ENCODE data around the gene CA5A. TPM values are rescaled to one million over a fixed set of nuclear protein-coding genes. Genes with fewer than 3 reads are reported as not detected.
"Not testable (repeated sequence)": the region's sequence is repeated elsewhere in the genome, so short reads cannot be mapped to it uniquely, and the experiment has no call there.

The CA5A gene
- total RNA-seq, 1 experiment from 2014 or later = not detected

- Histone ChIP-seq H3K36me3 (ENCODE audit: insufficient read depth, low read length) (no peaks in the 10 kb centered on the region), H3K9ac (ENCODE audit: low read length) (no peak overlapping the region), H3K79me2 (ENCODE audit: low read length) (no peaks in the 10 kb centered on the region), H3K27me3 (ENCODE audit: low read length) (no peaks in the 10 kb centered on the region), H3K4me2 (ENCODE audit: low read depth, low read length, poor library complexity, severe bottlenecking) (no peak overlapping the region), H3K9me2 (replicated peaks; ENCODE audit: insufficient read depth, low read length) (no peaks in the 10 kb centered on the region), H3K27ac (ENCODE audit: low read length) (no peak overlapping the region), H2AFZ (ENCODE audit: low read length) (no peak overlapping the region), H4K20me1 (ENCODE audit: insufficient read depth, low read depth, low read length) (no peaks in the 10 kb centered on the region), H3K4me1 (ENCODE audit: low read length) (no peaks in the 10 kb centered on the region), H3K4me3 (ENCODE audit: low read length) (no peak overlapping the region), H3K9me3 (ENCODE audit: low read length) (no peaks in the 10 kb centered on the region)
- DNase-seq = no peak
Measured at GRCh38 chr16:87938412-87938949, 2.2 kb upstream of the CA5A start.

- H3K9me3 ChIP-seq (ENCODE audit: low read length); H3K36me3 ChIP-seq (ENCODE audit: insufficient read depth, low read length); H3K4me2 ChIP-seq (ENCODE audit: low read depth, low read length, poor library complexity, severe bottlenecking); H3K27me3 ChIP-seq (ENCODE audit: low read length); H3K9me2 ChIP-seq (replicated peaks; ENCODE audit: insufficient read depth, low read length); H3K27ac ChIP-seq (ENCODE audit: low read length); H3K4me3 ChIP-seq (ENCODE audit: low read length); H2AFZ ChIP-seq (ENCODE audit: low read length); H3K79me2 ChIP-seq (ENCODE audit: low read length); H4K20me1 ChIP-seq (ENCODE audit: insufficient read depth, low read depth, low read length); DNase-seq; H3K4me1 ChIP-seq (ENCODE audit: low read length); H3K9ac ChIP-seq (ENCODE audit: low read length): not testable (repeated sequence)
Measured at GRCh38 chr16:87937231-87937542, 858 bp upstream of the CA5A start.

- H3K4me2 ChIP-seq (ENCODE audit: low read depth, low read length, poor library complexity, severe bottlenecking); H3K36me3 ChIP-seq (ENCODE audit: insufficient read depth, low read length); H3K9me3 ChIP-seq (ENCODE audit: low read length); H3K4me1 ChIP-seq (ENCODE audit: low read length); H3K9me2 ChIP-seq (replicated peaks; ENCODE audit: insufficient read depth, low read length); H3K9ac ChIP-seq (ENCODE audit: low read length); H3K27ac ChIP-seq (ENCODE audit: low read length); DNase-seq; H3K79me2 ChIP-seq (ENCODE audit: low read length); H3K27me3 ChIP-seq (ENCODE audit: low read length); H2AFZ ChIP-seq (ENCODE audit: low read length); H4K20me1 ChIP-seq (ENCODE audit: insufficient read depth, low read depth, low read length); H3K4me3 ChIP-seq (ENCODE audit: low read length): not testable (repeated sequence)
Measured at GRCh38 chr16:87936016-87936374, 334 bp downstream of the CA5A start.

GRCh38 chr16:87934752-87935425 is 1.4 kb downstream of the CA5A start:
- not testable (repeated sequence) for DNase-seq; H2AFZ ChIP-seq (ENCODE audit: low read length); H3K27ac ChIP-seq (ENCODE audit: low read length); H4K20me1 ChIP-seq (ENCODE audit: insufficient read depth, low read depth, low read length); H3K4me1 ChIP-seq (ENCODE audit: low read length); H3K36me3 ChIP-seq (ENCODE audit: insufficient read depth, low read length); H3K4me3 ChIP-seq (ENCODE audit: low read length); H3K79me2 ChIP-seq (ENCODE audit: low read length); H3K27me3 ChIP-seq (ENCODE audit: low read length); H3K4me2 ChIP-seq (ENCODE audit: low read depth, low read length, poor library complexity, severe bottlenecking); H3K9me2 ChIP-seq (replicated peaks; ENCODE audit: insufficient read depth, low read length); H3K9me3 ChIP-seq (ENCODE audit: low read length); H3K9ac ChIP-seq (ENCODE audit: low read length)

- Histone ChIP-seq H3K4me2 (ENCODE audit: low read depth, low read length, poor library complexity, severe bottlenecking) (no peak overlapping the region), H3K9me2 (replicated peaks; ENCODE audit: insufficient read depth, low read length) (no peaks in the 10 kb centered on the region), H3K36me3 (ENCODE audit: insufficient read depth, low read length) (no peaks in the 10 kb centered on the region), H3K27me3 (ENCODE audit: low read length) (no peaks in the 10 kb centered on the region), H3K27ac (ENCODE audit: low read length) (no peak overlapping the region), H3K4me1 (ENCODE audit: low read length) (no peaks in the 10 kb centered on the region), H3K4me3 (ENCODE audit: low read length) (no peak overlapping the region), H2AFZ (ENCODE audit: low read length) (no peak overlapping the region), H3K9me3 (ENCODE audit: low read length) (no peaks in the 10 kb centered on the region), H3K9ac (ENCODE audit: low read length) (no peak overlapping the region), H4K20me1 (ENCODE audit: insufficient read depth, low read depth, low read length) (no peaks in the 10 kb centered on the region), H3K79me2 (ENCODE audit: low read length) (no peaks in the 10 kb centered on the region)
- no peak for DNase-seq
Measured at GRCh38 chr16:87933140-87933495, 3.2 kb downstream of the CA5A start.

GRCh38 chr16:87932475-87933139 is 3.7 kb downstream of the CA5A start:
- not testable (repeated sequence) for H3K4me3 ChIP-seq (ENCODE audit: low read length); H3K9me3 ChIP-seq (ENCODE audit: low read length); H3K27me3 ChIP-seq (ENCODE audit: low read length); DNase-seq; H3K9ac ChIP-seq (ENCODE audit: low read length); H2AFZ ChIP-seq (ENCODE audit: low read length); H3K79me2 ChIP-seq (ENCODE audit: low read length); H3K4me1 ChIP-seq (ENCODE audit: low read length); H4K20me1 ChIP-seq (ENCODE audit: insufficient read depth, low read depth, low read length); H3K36me3 ChIP-seq (ENCODE audit: insufficient read depth, low read length); H3K27ac ChIP-seq (ENCODE audit: low read length); H3K4me2 ChIP-seq (ENCODE audit: low read depth, low read length, poor library complexity, severe bottlenecking); H3K9me2 ChIP-seq (replicated peaks; ENCODE audit: insufficient read depth, low read length)

GRCh38 chr16:87931504-87931903 is 4.8 kb downstream of the CA5A start:
- Histone ChIP-seq H2AFZ (ENCODE audit: low read length) (no peak overlapping the region), H3K79me2 (ENCODE audit: low read length) (no peaks in the 10 kb centered on the region), H3K4me3 (ENCODE audit: low read length) (no peak overlapping the region), H3K9me2 (replicated peaks; ENCODE audit: insufficient read depth, low read length) (no peaks in the 10 kb centered on the region), H3K27ac (ENCODE audit: low read length) (no peak overlapping the region), H3K36me3 (ENCODE audit: insufficient read depth, low read length) (no peaks in the 10 kb centered on the region), H3K27me3 (ENCODE audit: low read length) (no peaks in the 10 kb centered on the region), H3K4me1 (ENCODE audit: low read length) (no peaks in the 10 kb centered on the region), H3K9me3 (ENCODE audit: low read length) (no peaks in the 10 kb centered on the region), H3K9ac (ENCODE audit: low read length) (no peak overlapping the region), H4K20me1 (ENCODE audit: insufficient read depth, low read depth, low read length) (no peaks in the 10 kb centered on the region), H3K4me2 (ENCODE audit: low read depth, low read length, poor library complexity, severe bottlenecking) (no peak overlapping the region)
- DNase-seq = no peak

GRCh38 chr16:87930456-87930855 is 5.9 kb downstream of the CA5A start:
- Histone ChIP-seq H3K36me3 (ENCODE audit: insufficient read depth, low read length) (no peaks in the 10 kb centered on the region), H3K9me3 (ENCODE audit: low read length) (no peaks in the 10 kb centered on the region), H3K9ac (ENCODE audit: low read length) (no peak overlapping the region), H3K27me3 (ENCODE audit: low read length) (no peaks in the 10 kb centered on the region), H3K4me1 (ENCODE audit: low read length) (no peaks in the 10 kb centered on the region), H3K4me3 (ENCODE audit: low read length) (no peak overlapping the region), H3K9me2 (replicated peaks; ENCODE audit: insufficient read depth, low read length) (no peaks in the 10 kb centered on the region), H3K4me2 (ENCODE audit: low read depth, low read length, poor library complexity, severe bottlenecking) (no peak overlapping the region), H3K79me2 (ENCODE audit: low read length) (no peaks in the 10 kb centered on the region), H3K27ac (ENCODE audit: low read length) (no peak overlapping the region), H4K20me1 (ENCODE audit: insufficient read depth, low read depth, low read length) (no peaks in the 10 kb centered on the region), H2AFZ (ENCODE audit: low read length) (no peak overlapping the region)
- peak; percentile 63 for DNase-seq
